Panc1 (cell line): ENCODE measurements around the gene RNF186. TPM values are rescaled to one million over a fixed set of nuclear protein-coding genes. Genes with fewer than 3 reads are reported as not detected.

Source experiments
- ATAC-seq: fragments of 200-7000 bp; cut with Tn5 transposase; 2 replicates; pipeline ENCODE4 v1.9.1; 2020; ENCODE audit warnings: mild to moderate bottlenecking, moderate library complexity
- BruUV-seq: library from RNA; stranded (reverse); fragments of 400-500 nt; replicated peaks from 2 replicates; lab custom pipeline; 2021; lab: Mats Ljungman, UMichigan
- CTCF ChIA-PET: fragments of 300-600 bp; sonication (Branson Sonifier 250); formaldehyde crosslinking; loops from one replicate; lab custom pipeline; 2022; ENCODE audit warnings: antibody characterized with exemption; lab: Charles Lee
- POLR2A ChIA-PET: fragments of 300-600 bp; sonication (Branson Sonifier 250); formaldehyde crosslinking; loops from one replicate; lab custom pipeline; 2022; ENCODE audit warnings: antibody characterized with exemption; lab: Charles Lee
- DNase-seq: peaks from one replicate; pipeline ENCODE4 v3.0.0-alpha.2; 2010; ENCODE audit warnings: low read depth, low spot score
- H3K27ac ChIP-seq: 2 replicates; pipeline ENCODE4 v1.5.1; 2011; ENCODE audit warnings: mild to moderate bottlenecking, low read length, inconsistent platforms
- H3K27me3 ChIP-seq: fragments of 200-500 bp; sonication (Bioruptor generic); 2 replicates; pipeline ENCODE4 v1.6.0; 2014; ENCODE audit warnings: low read length, inconsistent platforms; ENCODE audit not compliant: control insufficient read depth, insufficient read depth
- H3K36me3 ChIP-seq: fragments of 200-500 bp; sonication (Bioruptor generic); 2 replicates; pipeline ENCODE4 v1.5.1; 2014; ENCODE audit warnings: inconsistent platforms, mild to moderate bottlenecking, low read length, moderate library complexity; ENCODE audit not compliant: control insufficient read depth, insufficient read depth
- H3K4me1 ChIP-seq: 2 replicates; pipeline ENCODE4 v1.5.1; 2011; ENCODE audit warnings: inconsistent platforms, mild to moderate bottlenecking, low read length, moderate library complexity; ENCODE audit not compliant: control insufficient read depth, insufficient read depth
- H3K4me3 ChIP-seq, 2 experiments: 2 replicates each; pipeline ENCODE4 v1.5.1; 2011 to 2012; ENCODE audit warnings: low read depth in 2 of 2, low read length in 2 of 2, mild to moderate bottlenecking in 2 of 2, inconsistent platforms in 1 of 2, moderate library complexity in 1 of 2
- H3K9me3 ChIP-seq: fragments of 200-500 bp; sonication (Bioruptor generic); 2 replicates; pipeline ENCODE4 v1.5.1; 2014; ENCODE audit warnings: low read depth, mild to moderate bottlenecking, inconsistent platforms, low read length, moderate library complexity; ENCODE audit not compliant: control insufficient read depth, insufficient read depth
- CTCF ChIP-seq: fragments of 450-650 bp; IDR thresholded peaks from 2 replicates; pipeline ENCODE4 v1.5.1; 2017; ENCODE audit warnings: mild to moderate bottlenecking
- POLR2AphosphoS5 ChIP-seq: IDR thresholded peaks from 2 replicates; pipeline ENCODE4 v1.6.1; 2012; ENCODE audit warnings: mild to moderate bottlenecking, low read depth, low read length, moderate library complexity
- SIN3A ChIP-seq: IDR thresholded peaks from 2 replicates; pipeline ENCODE4 v1.6.1; 2012; ENCODE audit warnings: low read depth, mild to moderate bottlenecking, low read length, moderate library complexity, borderline replicate concordance; ENCODE audit not compliant: insufficient read depth
- TCF7L2 ChIP-seq: IDR thresholded peaks from 2 replicates; pipeline ENCODE4 v1.6.1; 2011; ENCODE audit warnings: mild to moderate bottlenecking, low read depth, low read length, inconsistent platforms
- in situ Hi-C: cut with HindIII; loops from 2 replicates; pipeline ENCODE4 v1.10.0; 2016; ENCODE audit warnings: low sequenced_read_pairs, low pct_unique_long_range_greater_than_20kb
- intact Hi-C: fragments of 100-400 bp; cut with micrococcal nuclease; formaldehyde crosslinking; loops from one replicate; pipeline ENCODE4 v1.10.0; 2022; ENCODE audit not compliant: unreplicated experiment
- total RNA-seq: library from RNA; stranded (reverse); gene quantifications from one replicate; pipeline ENCODE4 v1.2.1, GENCODE V29; 2021; ENCODE audit not compliant: unreplicated experiment
- TF ChIP-seq, protein P1 (sequence below), 2 experiments: IDR thresholded peaks; 2 replicates each; pipeline ENCODE4 v1.6.1; 2011 to 2012; ENCODE audit warnings: low read depth in 2 of 2, control low read depth in 1 of 2, low read length in 1 of 2, mild to moderate bottlenecking in 1 of 2, moderate library complexity in 1 of 2; ENCODE audit not compliant: insufficient read depth in 1 of 2

Gene RNF186
- total RNA-seq, 1 experiment from 2014 or later: not detected

DNA sequence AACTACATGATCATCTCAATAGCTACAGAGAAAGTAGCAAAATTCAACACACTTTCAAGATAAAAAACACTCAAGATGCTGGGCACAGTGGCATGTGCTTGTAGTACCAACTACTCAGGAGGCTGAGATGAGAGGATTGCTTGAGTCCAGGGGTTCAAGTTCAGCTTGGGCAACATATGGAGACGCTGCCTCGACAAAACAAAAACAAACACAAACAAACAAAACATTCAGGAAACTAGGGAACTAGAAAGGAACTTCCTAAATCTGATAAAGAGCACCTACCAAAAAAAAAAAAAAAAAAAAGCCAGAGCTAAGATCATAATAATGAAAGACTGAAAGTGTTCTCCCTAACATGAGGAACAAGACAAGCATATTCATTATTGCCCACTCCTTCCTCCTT is 22.8 kb upstream of the RNF186 start:
- intact Hi-C loops: no loop called here
- H3K27ac ChIP-seq: no peak overlapping the region
- DNase-seq (no peak), ATAC-seq (no peak)
- no peaks in the 10 kb centered on the region for H3K27me3 ChIP-seq
- POLR2A ChIA-PET: interaction anchor here (0.6 kb wide), 1 partner anchor 31 kb away, joined by 12 read pairs; no protein-coding TSS in a partner anchor
- BruUV-seq: no TSS peak
- H3K36me3 ChIP-seq: no peaks in the 10 kb centered on the region
- in situ Hi-C loops: no loop called here
- no peak overlapping the region for H3K4me3 ChIP-seq
- TF ChIP-seq POLR2AphosphoS5: no peak
- no peak for TF ChIP-seq TCF7L2
- TF ChIP-seq, protein P1, sequence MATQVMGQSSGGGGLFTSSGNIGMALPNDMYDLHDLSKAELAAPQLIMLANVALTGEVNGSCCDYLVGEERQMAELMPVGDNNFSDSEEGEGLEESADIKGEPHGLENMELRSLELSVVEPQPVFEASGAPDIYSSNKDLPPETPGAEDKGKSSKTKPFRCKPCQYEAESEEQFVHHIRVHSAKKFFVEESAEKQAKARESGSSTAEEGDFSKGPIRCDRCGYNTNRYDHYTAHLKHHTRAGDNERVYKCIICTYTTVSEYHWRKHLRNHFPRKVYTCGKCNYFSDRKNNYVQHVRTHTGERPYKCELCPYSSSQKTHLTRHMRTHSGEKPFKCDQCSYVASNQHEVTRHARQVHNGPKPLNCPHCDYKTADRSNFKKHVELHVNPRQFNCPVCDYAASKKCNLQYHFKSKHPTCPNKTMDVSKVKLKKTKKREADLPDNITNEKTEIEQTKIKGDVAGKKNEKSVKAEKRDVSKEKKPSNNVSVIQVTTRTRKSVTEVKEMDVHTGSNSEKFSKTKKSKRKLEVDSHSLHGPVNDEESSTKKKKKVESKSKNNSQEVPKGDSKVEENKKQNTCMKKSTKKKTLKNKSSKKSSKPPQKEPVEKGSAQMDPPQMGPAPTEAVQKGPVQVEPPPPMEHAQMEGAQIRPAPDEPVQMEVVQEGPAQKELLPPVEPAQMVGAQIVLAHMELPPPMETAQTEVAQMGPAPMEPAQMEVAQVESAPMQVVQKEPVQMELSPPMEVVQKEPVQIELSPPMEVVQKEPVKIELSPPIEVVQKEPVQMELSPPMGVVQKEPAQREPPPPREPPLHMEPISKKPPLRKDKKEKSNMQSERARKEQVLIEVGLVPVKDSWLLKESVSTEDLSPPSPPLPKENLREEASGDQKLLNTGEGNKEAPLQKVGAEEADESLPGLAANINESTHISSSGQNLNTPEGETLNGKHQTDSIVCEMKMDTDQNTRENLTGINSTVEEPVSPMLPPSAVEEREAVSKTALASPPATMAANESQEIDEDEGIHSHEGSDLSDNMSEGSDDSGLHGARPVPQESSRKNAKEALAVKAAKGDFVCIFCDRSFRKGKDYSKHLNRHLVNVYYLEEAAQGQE (IDR thresholded peaks at IDR 0.05; ENCODE audit: insufficient read depth in 1 of 2, low read depth in 2 of 2, low read length in 1 of 2): no peak
- no peak for TF ChIP-seq SIN3A
- no peak for TF ChIP-seq CTCF
- H3K4me1 ChIP-seq: no peaks in the 10 kb centered on the region
- H3K9me3 ChIP-seq: no peaks in the 10 kb centered on the region
- CTCF ChIA-PET: interaction anchor here (0.6 kb wide), 1 partner anchor 1238 kb away, joined by 7 read pairs; no protein-coding TSS in a partner anchor

- intact Hi-C loops: no loop called here
- BruUV-seq: no TSS peak
- no peaks in the 10 kb centered on the region for H3K4me1 ChIP-seq
- in situ Hi-C loops: no loop called here
- H3K27ac ChIP-seq: no peak overlapping the region
- ATAC-seq: no peak
- DNase-seq: no peak
- TF ChIP-seq POLR2AphosphoS5 (no peak), CTCF (no peak), SIN3A (no peak), TCF7L2 (no peak)
- TF ChIP-seq, protein P1 (IDR thresholded peaks at IDR 0.05; ENCODE audit: insufficient read depth in 1 of 2, low read depth in 2 of 2, low read length in 1 of 2): no peak
- no peaks in the 10 kb centered on the region for H3K9me3 ChIP-seq
- peaks cover 4% of the 10 kb centered on the region; the same call in 1 of the 2 replicates for H3K27me3 ChIP-seq
- no peaks in the 10 kb centered on the region for H3K36me3 ChIP-seq
- H3K4me3 ChIP-seq: no peak overlapping the region
- ChIA-PET CTCF (no interaction called here), POLR2A (no interaction called here)
These were observed 20.5 kb upstream of the RNF186 start for GRCh38 chr1:19835578-19835977.
